CD4-positive, alpha-beta T cell treated with Interleukin-1 beta for 1 hour (primary cell): ENCODE results near the gene DNAJC15.

Experiments used
- DNase-seq, 2 donors: peaks; one replicate each; pipeline ENCODE4 v3.0.0-alpha.2; 2020 to 2022

DNAJC15 gene

DNA sequence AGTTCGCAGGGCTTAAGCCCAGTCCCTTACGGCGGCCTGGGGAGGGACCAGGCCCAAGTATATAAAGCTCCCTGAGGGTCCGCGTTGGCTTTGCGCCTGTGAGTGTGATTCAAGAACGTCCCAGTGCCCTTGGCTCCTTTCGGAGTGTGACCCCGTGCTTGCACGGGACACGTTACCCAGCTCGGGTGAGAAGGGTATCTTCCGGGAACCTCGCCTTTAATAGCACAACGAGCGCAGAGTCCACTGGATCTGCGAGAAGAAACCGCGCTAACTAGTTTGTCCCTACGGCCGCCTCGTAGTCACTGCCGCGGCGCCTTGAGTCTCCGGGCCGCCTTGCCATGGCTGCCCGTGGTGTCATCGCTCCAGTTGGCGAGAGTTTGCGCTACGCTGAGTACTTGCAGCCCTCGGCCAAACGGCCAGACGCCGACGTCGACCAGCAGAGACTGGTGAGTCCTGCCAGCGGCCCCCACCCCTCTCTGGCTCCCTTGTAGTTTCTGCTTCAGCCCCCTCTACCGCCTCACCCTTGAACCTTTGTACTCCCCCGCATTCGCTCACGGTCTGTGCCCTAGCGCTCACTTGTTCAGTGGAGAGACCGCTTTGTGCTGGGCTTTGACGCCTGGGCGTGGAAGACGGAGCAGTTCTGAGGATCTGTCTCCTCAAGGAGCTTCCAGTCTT is at the start of gene DNAJC15:
DNAJC15 (plus strand) TSS at position 298 of the 675 bp plus-strand sequence; CDS start at position 339, 41 bp downstream.
- DNase-seq: peak; percentile 80 to 83

DNA sequence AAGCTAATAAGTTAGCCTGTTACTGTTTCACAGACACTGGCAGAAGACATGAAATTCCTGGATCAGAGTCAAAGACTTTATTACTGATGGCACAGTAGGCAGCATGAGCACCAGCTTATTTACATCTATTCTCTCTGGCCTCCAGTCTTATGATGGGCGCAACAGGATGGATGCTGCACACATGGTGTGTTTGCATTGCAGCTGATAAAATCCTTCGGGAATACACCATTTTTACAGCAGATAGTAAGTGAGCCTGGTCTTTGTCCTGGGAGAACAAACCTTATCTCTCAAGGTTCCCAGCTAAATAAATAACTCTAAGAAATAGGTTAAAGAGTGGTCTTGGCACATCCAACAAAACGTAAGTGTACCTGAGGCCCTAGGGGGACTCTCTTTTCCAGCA is 47.3 kb upstream of the DNAJC15 start:
- DNase-seq: no peak

DNA sequence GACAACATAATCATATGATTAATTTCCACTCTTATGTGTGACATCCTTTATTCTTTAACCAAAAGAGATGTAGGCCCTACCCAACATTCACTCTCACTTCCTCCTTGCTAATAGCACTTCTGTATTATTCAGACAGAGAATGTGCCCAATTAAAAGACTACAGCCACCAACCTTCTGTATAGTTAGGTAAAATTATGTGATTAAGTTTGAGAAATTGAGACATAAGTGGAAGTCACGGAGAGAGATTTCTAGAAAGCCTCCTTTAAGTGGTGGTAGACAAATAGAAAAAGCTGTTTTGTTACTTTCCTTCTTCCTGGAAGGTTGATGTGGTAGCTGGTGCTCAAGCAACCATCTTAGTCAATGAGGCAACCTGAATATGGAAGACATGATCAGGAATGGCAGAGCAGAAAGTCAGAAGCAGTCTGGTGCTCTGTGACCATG is 46.1 kb upstream of the DNAJC15 start:
- no peak for DNase-seq

DNA sequence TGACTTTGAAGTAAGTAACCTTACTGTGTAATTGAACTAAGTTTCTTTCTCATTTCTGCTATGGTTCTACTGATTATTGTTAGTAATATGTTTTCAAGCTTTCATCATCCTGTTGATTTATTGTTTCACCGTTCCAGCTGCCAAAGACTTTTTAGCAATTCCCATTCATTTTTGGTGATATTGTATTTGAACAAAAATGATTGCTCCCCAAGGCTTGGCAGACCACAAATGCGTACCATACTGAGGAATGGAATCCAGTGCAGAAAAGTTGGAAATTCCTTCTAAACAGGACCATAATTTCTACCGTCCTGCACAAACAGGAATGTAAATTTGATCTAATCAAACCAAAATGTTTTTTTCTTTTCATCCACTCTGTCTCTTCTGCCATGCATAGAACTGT is 42.1 kb upstream of the DNAJC15 start:
- no peak for DNase-seq

DNA sequence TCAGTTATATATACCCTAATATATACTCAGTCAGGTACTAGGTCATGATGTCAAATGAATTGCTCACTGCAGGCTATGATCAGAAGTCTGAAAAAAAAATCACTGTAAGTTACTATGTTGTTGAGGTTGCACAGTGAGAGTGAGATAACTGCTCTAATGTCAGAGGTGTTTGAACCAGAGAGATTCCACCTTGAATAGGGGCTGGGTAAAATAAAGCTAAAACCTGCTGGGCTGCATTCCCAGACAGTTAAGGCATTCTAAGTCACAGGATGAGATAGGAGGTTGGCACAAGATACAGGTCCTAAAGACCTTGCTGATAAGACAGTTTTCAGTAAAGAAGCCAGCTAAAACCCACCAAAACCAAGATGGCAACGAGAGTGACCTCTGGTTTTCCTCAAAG is 41.5 kb upstream of the DNAJC15 start:
- DNase-seq: no peak

DNA sequence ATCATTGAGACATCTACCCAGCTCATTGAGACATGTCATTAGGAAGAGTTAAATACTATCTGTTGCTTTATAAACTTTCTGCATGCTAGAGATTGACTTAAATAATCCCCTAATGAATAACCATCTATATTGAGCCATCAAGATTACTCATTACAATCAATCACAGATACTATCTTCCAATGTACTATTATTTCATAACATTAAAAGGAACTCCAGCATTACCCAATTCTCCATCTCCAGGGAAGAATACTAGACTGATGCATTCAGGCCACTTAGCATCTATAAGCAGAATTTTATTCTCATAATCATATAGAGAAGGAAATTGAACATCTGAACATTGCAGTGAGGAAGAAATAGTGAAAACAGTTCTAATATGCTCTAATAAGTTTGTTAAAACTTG is 39.4 kb upstream of the DNAJC15 start:
- no peak for DNase-seq

- DNase-seq: no peak
Observed at GRCh38 chr13:42984691-42985090, 38.7 kb upstream of the DNAJC15 start.

DNA sequence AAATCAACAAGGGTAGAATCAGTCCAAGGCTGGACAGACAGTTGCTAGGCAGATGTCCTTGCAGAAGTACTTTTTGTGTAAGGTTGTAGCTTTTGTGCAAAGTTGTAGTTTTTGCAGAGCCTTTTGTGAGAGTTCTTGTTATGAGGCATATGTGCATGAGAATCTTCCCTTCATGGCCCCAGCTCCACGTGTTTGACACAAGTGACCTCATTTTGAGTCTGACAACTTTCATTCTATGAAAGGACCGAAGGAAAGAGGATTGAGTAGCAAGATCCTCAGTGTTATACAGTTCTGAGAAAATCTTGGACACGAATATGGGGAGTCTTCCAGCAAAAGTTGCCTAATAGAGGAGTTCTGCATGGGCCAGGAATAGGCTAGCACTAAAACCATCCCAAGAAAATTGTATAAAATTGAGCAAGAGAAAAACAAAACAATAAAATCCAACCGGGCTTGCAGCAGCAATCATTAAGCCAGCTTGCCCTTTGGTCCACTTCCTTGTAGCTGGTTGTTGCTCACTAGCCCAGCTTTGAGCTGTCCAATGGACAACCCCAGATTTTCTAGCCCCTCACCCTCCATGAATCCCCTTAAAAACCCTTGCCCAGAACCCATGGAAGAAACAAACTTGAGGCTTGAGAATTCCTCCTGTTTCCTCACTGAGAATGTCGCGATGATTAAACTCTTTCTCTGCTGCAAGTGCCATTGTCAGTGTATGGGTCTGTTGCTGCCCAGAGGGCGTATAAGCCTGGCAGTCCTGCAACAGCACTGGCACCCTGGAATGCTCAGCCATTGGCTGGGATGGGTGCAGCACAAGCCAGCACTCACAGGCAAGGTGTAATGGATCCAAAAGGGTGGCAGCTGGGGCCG is 37.8 kb upstream of the DNAJC15 start:
- no peak for DNase-seq

- no peak for DNase-seq
Observed at GRCh38 chr13:42986176-42986574, 37.2 kb upstream of the DNAJC15 start.

DNA sequence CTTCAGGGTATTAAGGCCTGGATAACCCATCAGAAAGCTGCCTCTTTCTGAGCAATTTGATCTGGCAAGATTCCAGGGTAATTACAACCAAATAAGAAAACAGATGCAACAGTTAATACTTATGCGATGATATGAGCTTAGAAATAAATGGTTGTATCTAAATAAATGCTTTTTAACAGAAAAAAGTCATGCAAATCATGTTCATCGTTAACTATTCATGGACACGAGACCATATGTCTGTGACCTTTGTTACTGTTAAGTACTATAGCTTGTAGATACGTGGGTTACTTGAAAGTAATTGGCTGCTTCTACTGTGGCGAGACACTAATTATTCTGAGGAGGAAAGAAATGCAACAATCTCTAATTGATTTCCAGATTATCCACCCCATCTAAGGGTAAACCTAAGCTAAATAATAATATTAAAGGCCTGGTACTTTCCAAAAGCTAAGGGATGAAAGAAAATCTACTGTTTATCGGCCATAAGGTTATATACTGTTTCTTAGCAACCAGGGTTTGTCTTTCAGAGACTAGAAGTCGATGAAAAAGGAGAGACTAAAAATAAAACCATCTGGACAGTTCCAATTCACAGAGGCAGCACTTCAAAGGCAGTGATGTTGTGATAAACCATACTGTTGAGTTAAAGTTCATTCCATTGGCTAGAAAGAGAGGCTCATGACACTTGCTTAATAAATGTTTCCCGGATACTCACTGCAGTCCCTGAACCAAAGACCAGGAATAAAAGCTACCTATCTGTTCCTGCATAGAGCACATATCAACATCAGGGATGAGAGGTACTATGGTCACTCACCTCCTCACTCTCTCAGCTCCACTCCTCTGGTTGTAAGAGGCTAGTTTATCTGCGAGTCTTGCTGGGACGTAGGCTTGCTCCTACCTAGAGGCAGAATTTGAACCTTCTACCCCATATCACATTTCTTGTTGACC is 32.8 kb upstream of the DNAJC15 start:
- DNase-seq: peak in 1 of 2 donors; percentile 58

DNA sequence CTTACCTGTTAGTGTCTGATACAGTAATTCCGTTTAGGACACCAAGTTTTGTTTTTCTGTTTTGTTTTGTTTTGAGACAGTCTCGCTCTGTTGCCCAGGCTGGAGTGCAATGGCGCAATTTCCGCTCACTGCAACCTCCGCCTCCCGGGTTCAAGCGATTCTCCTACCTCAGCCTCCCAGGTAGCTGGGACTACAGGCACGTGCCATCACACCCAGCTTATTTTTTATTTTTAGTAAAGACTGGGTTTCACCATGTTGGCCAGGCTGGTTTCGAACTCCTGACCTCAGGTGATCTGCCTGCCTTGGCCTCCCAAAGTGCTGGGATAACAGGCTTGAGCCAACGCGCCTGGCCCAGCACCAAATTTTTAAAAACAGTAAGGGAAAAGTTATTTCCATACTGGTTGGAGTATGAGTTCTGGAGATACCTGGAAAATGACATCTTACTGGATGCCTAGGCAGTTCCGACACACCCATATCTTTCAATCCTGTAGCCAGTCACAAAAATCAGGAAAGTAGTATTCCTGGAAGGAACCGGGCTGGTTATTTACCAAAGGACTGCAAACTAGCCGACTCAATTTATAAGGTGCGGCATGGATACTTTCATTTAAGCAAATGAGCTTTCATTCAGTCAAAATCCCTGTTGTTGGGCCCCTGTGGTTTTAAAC is 32.0 kb upstream of the DNAJC15 start:
- peak; percentile 18 to 29 for DNase-seq

DNA sequence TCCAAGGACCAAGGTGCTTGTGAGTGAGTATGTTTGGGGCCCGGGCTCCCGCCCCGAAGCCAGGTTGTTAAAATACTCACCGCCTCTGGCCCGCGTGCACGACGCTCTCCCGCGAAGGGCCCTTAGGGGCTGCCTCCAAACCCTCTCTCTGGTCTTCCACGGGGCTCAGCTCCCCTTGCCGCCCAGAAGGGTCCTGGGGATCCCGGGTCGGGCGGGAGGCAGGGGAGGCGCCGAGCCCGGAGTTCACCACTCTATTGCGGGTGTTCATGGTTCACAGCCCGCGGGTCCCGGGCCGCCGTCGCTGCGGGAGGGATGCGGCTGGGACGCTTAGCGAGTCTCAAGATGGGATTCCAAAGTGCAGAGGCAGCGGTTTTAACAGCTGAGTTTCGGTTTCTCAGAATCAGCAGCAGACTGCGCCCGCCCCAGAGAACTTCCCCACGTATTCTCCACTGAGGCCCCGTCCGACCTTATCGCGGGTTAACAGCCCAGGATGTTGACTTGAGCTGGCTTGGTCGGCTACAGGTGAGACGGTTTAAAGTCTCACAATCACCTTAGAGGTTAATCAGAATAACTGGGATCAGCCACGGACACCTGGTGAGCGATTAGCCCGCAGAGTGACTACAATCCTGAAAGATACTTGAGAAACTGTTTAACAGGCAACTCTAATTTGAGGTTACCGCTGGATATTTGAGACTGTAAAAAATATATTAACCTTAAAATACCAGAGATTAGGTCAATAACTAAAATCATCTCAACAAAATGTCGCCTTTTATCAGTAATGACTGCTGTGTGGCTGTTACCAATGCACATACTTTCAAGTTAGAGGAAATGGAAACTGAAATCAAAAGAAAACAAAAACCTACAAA is 31.3 kb upstream of the DNAJC15 start, which contains the start of gene EPSTI1:
EPSTI1 (minus strand) TSS at position 344 of the 866 bp plus-strand sequence; CDS start at position 268, 76 bp downstream.
- DNase-seq: peak; percentile 78 to 81

GRCh38 chr13:42992764-42993122 is 30.6 kb upstream of the DNAJC15 start:
- DNase-seq: no peak

- no peak for DNase-seq
Observed at GRCh38 chr13:42994878-42995277, 28.5 kb upstream of the DNAJC15 start.

DNA sequence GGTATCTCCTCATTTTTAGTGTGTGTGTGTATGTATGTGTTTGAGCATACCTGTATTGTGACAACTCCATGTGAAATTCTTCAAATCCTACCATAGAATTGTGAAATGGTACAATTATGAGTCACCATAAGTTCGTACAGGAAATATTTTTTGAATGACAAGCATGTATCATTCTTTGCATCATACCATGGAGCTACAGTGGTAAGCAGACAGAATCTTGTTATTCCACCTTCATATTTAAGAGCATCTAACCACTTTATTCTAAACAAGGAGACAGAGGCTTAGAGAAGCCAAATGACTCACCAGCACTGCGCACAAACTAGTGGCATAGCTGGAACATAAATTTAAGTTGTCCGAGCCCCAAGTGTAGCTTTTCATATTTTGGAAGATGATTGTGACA is 26.8 kb upstream of the DNAJC15 start:
- no peak for DNase-seq

GRCh38 chr13:42997381-42997780 is 26.0 kb upstream of the DNAJC15 start:
- DNase-seq: no peak

DNA sequence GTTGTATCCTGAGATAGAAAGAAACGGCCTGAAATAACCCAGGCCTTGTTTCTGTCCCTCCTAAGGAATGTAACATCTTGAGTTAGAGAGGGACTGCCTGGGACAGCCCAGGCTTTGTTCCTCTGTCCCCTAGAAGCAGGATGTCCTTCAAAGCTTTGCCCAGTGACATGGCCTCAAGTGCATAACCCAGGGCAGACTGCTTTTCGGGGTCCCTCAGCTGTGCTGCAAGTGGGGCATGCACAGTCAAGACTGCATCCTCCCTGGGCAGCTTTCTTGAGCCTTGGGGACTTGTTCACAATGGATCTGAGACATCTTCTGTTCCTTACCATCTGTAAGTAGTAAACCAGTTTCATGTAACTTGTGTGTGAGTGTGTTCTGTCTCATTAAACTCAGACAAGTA is 23.9 kb upstream of the DNAJC15 start:
- DNase-seq: no peak

GRCh38 chr13:43000676-43001075 is 22.7 kb upstream of the DNAJC15 start:
- no peak for DNase-seq

GRCh38 chr13:43002021-43002420 is 21.4 kb upstream of the DNAJC15 start:
- no peak for DNase-seq

DNA sequence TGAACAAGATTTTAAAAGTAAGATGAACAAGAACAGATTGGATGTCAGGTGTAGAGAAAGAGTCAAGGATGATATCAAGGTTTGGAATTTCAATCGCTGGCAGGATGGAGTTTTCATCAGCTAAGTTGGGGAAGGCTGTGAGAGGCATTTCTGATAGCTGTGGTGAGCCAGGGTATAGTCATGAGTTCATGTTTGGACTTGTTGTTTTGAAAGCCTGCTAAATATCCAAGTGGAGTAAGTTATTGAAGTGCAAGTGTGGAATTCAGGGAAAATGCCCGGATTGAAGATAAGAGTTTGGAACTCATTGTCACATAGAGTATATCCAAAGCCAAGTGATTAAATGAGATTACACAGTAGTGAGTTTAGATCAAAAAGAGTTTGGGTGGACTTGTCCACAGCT is 20.4 kb upstream of the DNAJC15 start:
- no peak for DNase-seq

DNA sequence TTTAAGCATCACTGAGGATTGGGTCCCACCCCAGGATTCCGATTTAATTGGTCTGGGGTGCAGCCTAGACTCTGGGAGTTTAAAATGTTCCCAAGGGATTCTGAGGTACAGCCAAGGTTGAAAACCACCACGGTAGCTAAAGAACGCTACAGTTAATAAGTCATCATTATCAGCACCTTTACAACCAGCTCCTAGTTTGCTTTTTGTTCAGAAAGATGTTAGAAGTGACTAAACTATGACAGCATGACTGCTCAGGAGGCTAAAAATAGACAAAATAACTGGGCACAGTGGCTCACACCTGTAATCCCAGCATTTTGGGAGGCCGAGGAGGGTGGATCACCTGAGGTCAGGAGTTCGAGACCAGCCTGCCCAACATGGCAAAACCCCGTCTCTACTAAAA is 19.7 kb upstream of the DNAJC15 start:
- DNase-seq: no peak
